OCI-LY1 (cell line): Measurements from ENCODE around the gene CCDC110.

Source experiments
- H2AFZ ChIP-seq: fragments of 200-600 bp; sonication (generic), shearing (Covaris generic); 2 replicates; pipeline ENCODE4 v1.6.0; 2014; ENCODE audit warnings: antibody characterized with exemption, mild to moderate bottlenecking, low read length
- H3F3A ChIP-seq: fragments of 200-600 bp; sonication (generic), shearing (Covaris generic); 2 replicates; pipeline ENCODE4 v1.6.0; 2014; ENCODE audit warnings: mild to moderate bottlenecking, antibody characterized with exemption, low read length, moderate library complexity; ENCODE audit not compliant: insufficient read depth
- H3K27ac ChIP-seq: fragments of 200-600 bp; sonication (generic); 2 replicates; pipeline ENCODE4 v1.5.1; 2014; ENCODE audit warnings: low read length, mixed run types, mild to moderate bottlenecking, low read depth; ENCODE audit not compliant: poor library complexity, severe bottlenecking
- H3K27me3 ChIP-seq: fragments of 200-600 bp; sonication (generic); 2 replicates; pipeline ENCODE4 v1.6.0; 2014; ENCODE audit warnings: antibody characterized with exemption, mild to moderate bottlenecking, low read length, moderate library complexity; ENCODE audit not compliant: insufficient read depth
- H3K36me3 ChIP-seq: fragments of 200-600 bp; sonication (generic); 2 replicates; pipeline ENCODE4 v1.6.1; 2014; ENCODE audit warnings: mild to moderate bottlenecking, antibody characterized with exemption, low read length, moderate library complexity, mixed read lengths; ENCODE audit not compliant: insufficient read depth
- H3K4me1 ChIP-seq: fragments of 200-600 bp; sonication (generic); 2 replicates; pipeline ENCODE4 v1.5.1; 2014; ENCODE audit warnings: mild to moderate bottlenecking, low read length, moderate library complexity; ENCODE audit not compliant: insufficient read depth, severe bottlenecking
- H3K4me2 ChIP-seq: fragments of 200-600 bp; sonication (generic), shearing (Covaris generic); 2 replicates; pipeline ENCODE4 v1.6.1; 2014; ENCODE audit warnings: low read length
- H3K4me3 ChIP-seq: fragments of 200-600 bp; sonication (generic); 2 replicates; pipeline ENCODE4 v1.5.1; 2014; ENCODE audit warnings: low read length, low read depth, mild to moderate bottlenecking, mixed read lengths; ENCODE audit not compliant: poor library complexity, severe bottlenecking
- H3K79me2 ChIP-seq: fragments of 200-600 bp; shearing (Covaris generic); 2 replicates; pipeline ENCODE4 v1.6.1; 2016; ENCODE audit warnings: mixed run types, low read length, mixed read lengths; ENCODE audit not compliant: insufficient read depth
- H3K9ac ChIP-seq: fragments of 200-600 bp; sonication (generic), shearing (Covaris generic); 2 replicates; pipeline ENCODE4 v1.6.1; 2014; ENCODE audit warnings: mild to moderate bottlenecking, low read length, mixed read lengths
- H3K9me2 ChIP-seq: fragments of 200-600 bp; sonication (generic), shearing (Covaris generic); 2 replicates; pipeline ENCODE4 v1.6.1; 2014; ENCODE audit warnings: low read depth, mild to moderate bottlenecking, low read length, mixed read lengths
- H3K9me3 ChIP-seq: fragments of 200-600 bp; shearing (Covaris generic); 2 replicates; pipeline ENCODE4 v1.6.1; 2014; ENCODE audit warnings: low read length, mixed read lengths
- H4K20me1 ChIP-seq: fragments of 200-600 bp; sonication (generic), shearing (Covaris generic); 2 replicates; pipeline ENCODE4 v1.6.0; 2016; ENCODE audit warnings: mild to moderate bottlenecking, low read length; ENCODE audit not compliant: insufficient read depth
- EZH2 ChIP-seq: fragments of 200-600 bp; sonication (generic), shearing (Covaris generic); IDR thresholded peaks from 2 replicates; pipeline ENCODE4 v1.8.0; 2017; ENCODE audit warnings: borderline replicate concordance, mixed run types, mild to moderate bottlenecking, antibody characterized with exemption, low read length, moderate library complexity, mixed read lengths
- TF ChIP-seq, protein P1 (sequence below): fragments of 200-600 bp; sonication (generic), shearing (Covaris generic); IDR thresholded peaks from 2 replicates; pipeline ENCODE4 v1.5.1; 2017; ENCODE audit warnings: mild to moderate bottlenecking, antibody characterized with exemption, low read length, moderate library complexity, mixed read lengths

The CCDC110 gene

DNA sequence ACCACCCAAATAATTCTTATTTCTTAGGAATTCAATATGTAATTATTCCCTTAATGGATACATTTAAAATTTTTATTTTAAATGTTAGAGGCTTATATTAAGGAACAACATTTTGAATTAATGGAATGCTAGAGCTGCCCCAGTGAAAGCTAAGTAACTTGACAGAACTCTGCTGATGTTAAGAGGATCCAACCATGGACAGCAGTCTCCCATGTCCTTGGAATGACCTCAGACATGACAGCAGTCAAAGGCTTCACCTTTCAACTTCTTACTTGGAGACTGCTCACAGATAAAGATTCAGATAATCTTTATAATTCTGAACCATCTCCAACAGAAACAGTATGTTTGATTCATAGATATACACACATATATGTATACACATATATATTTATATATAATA is 46.5 kb upstream of the CCDC110 start:
- H3K27me3 ChIP-seq, result 0 out of 2 replicates have a peak, but pooled peaks cover 3% of the 10 kb centered on the region
- H3K27ac ChIP-seq, result no peak overlapping the region
- H2AFZ ChIP-seq, result no peak overlapping the region
- TF ChIP-seq EZH2, result no peak
- TF ChIP-seq, protein P1, sequence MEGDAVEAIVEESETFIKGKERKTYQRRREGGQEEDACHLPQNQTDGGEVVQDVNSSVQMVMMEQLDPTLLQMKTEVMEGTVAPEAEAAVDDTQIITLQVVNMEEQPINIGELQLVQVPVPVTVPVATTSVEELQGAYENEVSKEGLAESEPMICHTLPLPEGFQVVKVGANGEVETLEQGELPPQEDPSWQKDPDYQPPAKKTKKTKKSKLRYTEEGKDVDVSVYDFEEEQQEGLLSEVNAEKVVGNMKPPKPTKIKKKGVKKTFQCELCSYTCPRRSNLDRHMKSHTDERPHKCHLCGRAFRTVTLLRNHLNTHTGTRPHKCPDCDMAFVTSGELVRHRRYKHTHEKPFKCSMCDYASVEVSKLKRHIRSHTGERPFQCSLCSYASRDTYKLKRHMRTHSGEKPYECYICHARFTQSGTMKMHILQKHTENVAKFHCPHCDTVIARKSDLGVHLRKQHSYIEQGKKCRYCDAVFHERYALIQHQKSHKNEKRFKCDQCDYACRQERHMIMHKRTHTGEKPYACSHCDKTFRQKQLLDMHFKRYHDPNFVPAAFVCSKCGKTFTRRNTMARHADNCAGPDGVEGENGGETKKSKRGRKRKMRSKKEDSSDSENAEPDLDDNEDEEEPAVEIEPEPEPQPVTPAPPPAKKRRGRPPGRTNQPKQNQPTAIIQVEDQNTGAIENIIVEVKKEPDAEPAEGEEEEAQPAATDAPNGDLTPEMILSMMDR, result no peak
- no peaks in the 10 kb centered on the region for H4K20me1 ChIP-seq
- H3K9me3 ChIP-seq, result no peaks in the 10 kb centered on the region
- H3K4me1 ChIP-seq, result no peaks in the 10 kb centered on the region
- H3K36me3 ChIP-seq, result no peaks in the 10 kb centered on the region
- H3K4me2 ChIP-seq, result no peak overlapping the region
- H3K9ac ChIP-seq, result no peak overlapping the region
- H3F3A ChIP-seq, result no peaks in the 10 kb centered on the region
- H3K79me2 ChIP-seq, result no peaks in the 10 kb centered on the region
- H3K4me3 ChIP-seq, result no peak overlapping the region
- no peaks in the 10 kb centered on the region for H3K9me2 ChIP-seq

DNA sequence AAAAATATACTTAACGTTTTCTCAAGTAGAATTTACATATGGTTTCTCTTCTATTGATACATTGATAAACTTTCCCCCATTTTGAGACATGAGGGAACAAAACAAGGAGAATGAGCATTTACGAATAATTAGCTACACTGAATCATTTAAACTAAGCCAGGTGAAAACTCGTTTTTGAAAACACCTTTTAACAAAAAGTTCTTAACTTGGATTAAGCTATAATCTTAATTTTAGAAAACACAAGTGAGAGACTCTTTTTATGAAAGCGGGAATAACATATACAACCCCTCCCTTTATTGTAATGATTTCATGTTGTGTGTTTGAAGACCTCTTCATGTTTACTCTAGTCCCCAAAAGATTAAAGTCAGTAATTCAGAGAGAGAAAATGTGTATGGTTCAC is 43.7 kb upstream of the CCDC110 start:
- no peaks in the 10 kb centered on the region for H3K4me1 ChIP-seq
- no peak overlapping the region for H3K4me3 ChIP-seq
- H3K36me3 ChIP-seq, result no peaks in the 10 kb centered on the region
- H3K9ac ChIP-seq, result no peak overlapping the region
- H3K9me3 ChIP-seq, result no peaks in the 10 kb centered on the region
- no peak for TF ChIP-seq EZH2
- TF ChIP-seq, protein P1, result no peak
- H2AFZ ChIP-seq, result no peak overlapping the region
- H4K20me1 ChIP-seq, result no peaks in the 10 kb centered on the region
- H3K79me2 ChIP-seq, result no peaks in the 10 kb centered on the region
- H3K4me2 ChIP-seq, result no peak overlapping the region
- H3K27ac ChIP-seq, result no peak overlapping the region
- no peaks in the 10 kb centered on the region for H3K9me2 ChIP-seq
- 0 out of 2 replicates have a peak, but pooled peaks cover 3% of the 10 kb centered on the region for H3K27me3 ChIP-seq
- H3F3A ChIP-seq, result no peaks in the 10 kb centered on the region

DNA sequence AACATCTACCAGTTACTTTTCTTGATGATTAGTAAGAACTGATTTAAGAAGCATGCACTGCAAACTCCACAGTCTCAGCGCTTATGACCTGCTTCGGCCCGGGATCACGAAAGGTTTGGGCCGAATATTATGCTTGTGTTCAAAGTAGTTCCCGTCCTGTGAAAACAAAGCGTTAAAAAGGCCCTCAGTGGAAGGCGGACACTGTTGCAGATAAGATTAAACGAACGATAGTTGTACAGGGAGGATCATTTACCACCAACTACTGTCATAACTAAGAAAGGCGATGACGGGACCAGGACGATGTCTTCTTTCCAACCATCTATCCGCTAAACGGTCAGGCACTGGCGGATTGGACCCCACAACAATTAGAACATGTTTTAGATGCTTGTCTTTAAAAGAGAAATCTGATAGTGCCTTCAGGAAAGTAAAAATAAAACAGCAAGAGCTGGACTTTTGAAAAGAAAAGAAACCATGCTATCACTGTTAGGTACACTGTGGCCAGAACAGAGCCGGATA is 42.7 kb upstream of the CCDC110 start:
- H3K36me3 ChIP-seq, result no peaks in the 10 kb centered on the region
- H3K4me2 ChIP-seq, result no peak overlapping the region
- H3K9me2 ChIP-seq, result no peaks in the 10 kb centered on the region

More for the DNA sequence above, 42.7 kb upstream of the CCDC110 start:
- Histone ChIP-seq H3K9ac (no peak overlapping the region), H3K4me3 (no peak overlapping the region), H3K27ac (no peak overlapping the region), H3K4me1 (no peaks in the 10 kb centered on the region), H3K27me3 (0 out of 2 replicates have a peak, but pooled peaks cover 3% of the 10 kb centered on the region), H3F3A (no peaks in the 10 kb centered on the region), H3K9me3 (no peaks in the 10 kb centered on the region), H3K79me2 (no peaks in the 10 kb centered on the region), H4K20me1 (no peaks in the 10 kb centered on the region), H2AFZ (no peak overlapping the region)
- TF ChIP-seq, protein P1, result no peak
- no peak for TF ChIP-seq EZH2
